GM18526 (cell line): ENCODE measurements around the gene ACIN1.

ENCODE experiments used
- POLR2A ChIP-seq: IDR thresholded peaks from 3 replicates; pipeline ENCODE4 v1.6.1; 2011; ENCODE audit not compliant: insufficient read length; ENCODE audit errors: extremely low read depth

ACIN1 gene

GRCh38 chr14:23017091-23017490, 77.8 kb downstream of the ACIN1 start:
- TF ChIP-seq POLR2A = no peak

- no peak for TF ChIP-seq POLR2A
Observed at GRCh38 chr14:23015618-23016017, 79.3 kb downstream of the ACIN1 start.

GRCh38 chr14:23013054-23013748, 81.7 kb downstream of the ACIN1 start:
- no peak for TF ChIP-seq POLR2A

DNA sequence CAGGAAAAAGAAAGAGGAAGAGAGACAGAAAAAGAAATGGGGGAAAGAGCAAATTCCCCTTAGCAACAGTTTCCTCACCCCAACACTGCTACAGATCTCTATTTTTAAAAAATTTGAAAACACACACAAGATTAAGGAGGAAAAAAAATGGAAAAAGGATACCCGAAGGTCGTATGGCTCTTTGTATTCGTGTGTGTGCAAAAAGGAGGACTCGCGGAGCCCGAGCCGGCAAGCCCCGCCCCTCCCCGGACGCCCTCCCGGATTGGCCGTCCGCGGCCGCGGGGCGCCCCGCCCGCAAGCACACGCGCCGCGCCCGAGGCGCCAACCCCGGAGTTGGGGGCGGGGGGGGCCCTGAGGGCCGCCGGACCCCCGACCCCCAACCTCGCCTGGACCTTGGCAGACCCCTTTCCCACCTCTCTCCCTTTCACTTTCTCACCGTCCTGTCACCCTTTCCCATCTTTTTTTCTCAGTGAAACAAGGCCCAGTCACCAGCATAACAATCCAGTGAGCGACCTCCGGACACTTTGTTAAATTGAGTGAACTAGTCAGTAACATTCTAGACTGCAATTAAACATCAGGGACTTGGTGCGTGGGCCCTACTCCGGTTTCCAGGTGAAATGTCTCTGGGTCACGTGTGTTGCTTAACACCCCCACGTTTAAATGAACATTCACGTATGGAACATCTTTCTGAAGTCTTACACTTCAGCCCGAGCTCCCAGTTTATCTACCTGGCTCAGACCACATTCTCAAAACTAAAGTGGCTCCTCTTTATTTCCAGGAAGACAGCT, 84.8 kb downstream of the ACIN1 start, which contains the start of gene C14orf93:
C14orf93 (minus strand) TSS at position 205 of the 788 bp plus-strand sequence. CDS start 11,120 bp downstream, outside the sequence.
- peak; percentile 41 for TF ChIP-seq POLR2A

- TF ChIP-seq POLR2A = no peak
Observed at GRCh38 chr14:23009483-23009938, 85.4 kb downstream of the ACIN1 start.

GRCh38 chr14:23008831-23009230, 86.1 kb downstream of the ACIN1 start:
- no peak for TF ChIP-seq POLR2A
